A549 (cell line): Measurements from ENCODE around the gene TMEM164.

Experiments
- CBX8 ChIP-seq: fragments of 200-600 bp; sonication (generic); IDR thresholded peaks from 2 replicates; pipeline ENCODE4 v1.6.1; 2016
- CEBPB ChIP-seq, 2 experiments: fragments of >200 bp in 1 of 2; sonication (Bioruptor Twin) in 1 of 2; formaldehyde crosslinking in 1 of 2; IDR thresholded peaks; 2 replicates each; pipeline ENCODE4 v1.6.1; 2012 to 2016
- CTCF ChIP-seq: fragments of >200 bp; sonication (Bioruptor Twin); formaldehyde crosslinking; IDR thresholded peaks from 3 replicates; pipeline ENCODE4 v1.5.1; 2016
- ESRRA ChIP-seq: fragments of 150-350 bp; IDR thresholded peaks from 2 replicates; pipeline ENCODE4 v1.6.1; 2014; ENCODE audit warnings: mild to moderate bottlenecking, low read length, borderline replicate concordance
- HDAC2 ChIP-seq: fragments of 200-600 bp; sonication (generic); IDR thresholded peaks from 2 replicates; pipeline ENCODE4 v1.6.1; 2016
- JUN ChIP-seq, 2 experiments: fragments of >200 bp; sonication (Bioruptor Twin); formaldehyde crosslinking; IDR thresholded peaks; 2 replicates in 1 of 2; 3 replicates in 1 of 2; pipeline ENCODE4 v1.6.1; 2016 to 2017
- KDM5A ChIP-seq: fragments of 200-600 bp; sonication (generic); IDR thresholded peaks from 2 replicates; pipeline ENCODE4 v1.6.1; 2016; ENCODE audit warnings: antibody characterized with exemption, mild to moderate bottlenecking
- MAZ ChIP-seq: fragments of 150-350 bp; IDR thresholded peaks from 2 replicates; pipeline ENCODE4 v1.6.1; 2014; ENCODE audit warnings: antibody characterized with exemption, low read depth, low read length, borderline replicate concordance
- POLR2A ChIP-seq: IDR thresholded peaks from 2 replicates; pipeline ENCODE4 v1.6.1; 2012; ENCODE audit warnings: mild to moderate bottlenecking, low read length
- RAD21 ChIP-seq, 2 experiments: fragments of >200 bp in 1 of 2; sonication (Bioruptor Twin) in 1 of 2; formaldehyde crosslinking in 1 of 2; IDR thresholded peaks in 1 of 2; conservative IDR thresholded peaks in 1 of 2; 2 replicates in 1 of 2; 3 replicates in 1 of 2; pipeline ENCODE4 v1.6.1; 2012 to 2018; ENCODE audit warnings: inconsistent platforms in 1 of 2
- RCOR1 ChIP-seq: fragments of 150-350 bp; IDR thresholded peaks from 2 replicates; pipeline ENCODE4 v1.6.1; 2014; ENCODE audit warnings: antibody characterized with exemption, low read length, low read depth
- ZNF302 ChIP-seq: fragments of 250-450 bp; sonication (Bioruptor Pico); IDR thresholded peaks from 2 replicates; pipeline ENCODE4 v1.9.0; 2021; ENCODE audit warnings: inconsistent platforms, mild to moderate bottlenecking, moderate library complexity
- TF ChIP-seq, protein P1 (sequence below): IDR thresholded peaks from 2 replicates; pipeline ENCODE4 v1.6.1; 2012

DNA sequence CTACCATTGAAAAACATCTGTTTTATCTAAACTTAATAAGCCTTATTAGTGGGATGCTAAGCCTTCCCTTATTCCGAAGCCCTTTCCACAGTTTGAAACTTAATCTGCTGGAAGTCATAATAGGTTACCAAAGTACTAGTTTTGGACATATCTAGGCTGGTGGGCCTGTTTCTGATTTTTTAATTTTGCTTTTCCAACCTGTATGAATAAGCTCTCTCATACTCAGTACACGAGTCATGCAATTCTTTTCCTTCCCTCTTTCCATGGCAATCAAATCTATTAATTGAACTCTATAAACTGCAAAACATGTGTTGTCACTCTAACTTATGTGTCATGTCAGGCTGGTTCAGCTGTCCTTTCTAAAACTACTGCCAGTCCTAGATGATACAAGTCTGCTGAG is 224.0 kb downstream of the TMEM164 start:
- no peak for TF ChIP-seq RAD21 (conservative IDR thresholded peaks at IDR 0.05 in 1 of 2, IDR thresholded peaks at IDR 0.05 in 1 of 2)
- no peak for TF ChIP-seq CTCF
- no peak for TF ChIP-seq MAZ
- no peak for TF ChIP-seq JUN (IDR thresholded peaks at IDR 0.05)
- TF ChIP-seq POLR2A, result no peak
- no peak for TF ChIP-seq CEBPB (IDR thresholded peaks at IDR 0.05)
- TF ChIP-seq CBX8, result no peak
- no peak for TF ChIP-seq ZNF302
- no peak for TF ChIP-seq ESRRA
- TF ChIP-seq KDM5A, result no peak
- TF ChIP-seq RCOR1, result no peak
- no peak for TF ChIP-seq HDAC2
- TF ChIP-seq, protein P1, sequence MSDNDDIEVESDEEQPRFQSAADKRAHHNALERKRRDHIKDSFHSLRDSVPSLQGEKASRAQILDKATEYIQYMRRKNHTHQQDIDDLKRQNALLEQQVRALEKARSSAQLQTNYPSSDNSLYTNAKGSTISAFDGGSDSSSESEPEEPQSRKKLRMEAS, result no peak
